OCI-LY7 (cell line): ENCODE measurements around the gene KLF15.

Experiments used
- CTCF ChIP-seq: fragments of 200-600 bp; sonication (generic); conservative IDR thresholded peaks from 2 replicates; pipeline ENCODE4 v1.5.1; 2014; ENCODE audit warnings: mild to moderate bottlenecking, antibody characterized with exemption, low read length, moderate library complexity, mixed read lengths
- EZH2phosphoT487 ChIP-seq: fragments of 200-600 bp; sonication (generic); IDR thresholded peaks from 2 replicates; pipeline ENCODE4 v1.6.1; 2018; ENCODE audit warnings: low read depth, borderline replicate concordance, mild to moderate bottlenecking, mixed run types, antibody characterized with exemption, low read length, moderate library complexity, mixed read lengths

GRCh38 chr3:126309861-126310655 lies 47.1 kb downstream of the KLF15 start:
- no peak for TF ChIP-seq CTCF
- no peak for TF ChIP-seq EZH2phosphoT487
